Activated CD8-positive, alpha-beta memory T cell treated with anti-CD3 and anti-CD28 coated beads, Interleukin-2, amount 50 U/mL, for 4 hours (primary cell): ENCODE measurements around the gene CBX5.
"Not testable (repeated sequence)": the region's sequence is repeated elsewhere in the genome, so short reads cannot be mapped to it uniquely, and the experiment has no call there.

Experiments
- DNase-seq: peaks from one replicate; pipeline ENCODE4 v3.0.0-alpha.2; 2020

CBX5 gene

DNA sequence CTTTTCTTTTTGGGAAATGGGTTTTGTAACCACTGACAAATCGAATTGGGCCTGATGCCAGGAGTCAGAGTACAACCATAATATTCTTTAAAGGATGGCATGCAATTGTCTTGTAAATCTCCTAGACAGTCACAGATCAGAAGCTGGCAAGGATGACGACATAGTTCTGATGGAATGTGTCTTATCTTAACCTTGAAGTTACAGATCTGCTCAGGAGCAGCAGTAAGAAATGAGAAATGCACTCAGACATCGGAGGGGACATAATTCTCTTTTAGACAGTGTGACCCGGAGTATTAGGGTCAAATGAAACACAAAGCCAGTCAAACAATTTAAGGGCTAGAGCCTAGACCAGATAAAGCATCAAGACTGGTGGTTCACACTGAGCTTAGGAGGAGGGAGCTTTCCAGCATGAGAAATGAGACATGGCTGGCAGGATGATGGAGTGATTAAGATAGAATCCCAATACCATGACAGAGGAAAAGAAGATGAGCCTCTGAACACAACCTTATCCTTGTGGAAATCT, 17.5 kb downstream of the CBX5 start:
- DNase-seq: no peak

DNA sequence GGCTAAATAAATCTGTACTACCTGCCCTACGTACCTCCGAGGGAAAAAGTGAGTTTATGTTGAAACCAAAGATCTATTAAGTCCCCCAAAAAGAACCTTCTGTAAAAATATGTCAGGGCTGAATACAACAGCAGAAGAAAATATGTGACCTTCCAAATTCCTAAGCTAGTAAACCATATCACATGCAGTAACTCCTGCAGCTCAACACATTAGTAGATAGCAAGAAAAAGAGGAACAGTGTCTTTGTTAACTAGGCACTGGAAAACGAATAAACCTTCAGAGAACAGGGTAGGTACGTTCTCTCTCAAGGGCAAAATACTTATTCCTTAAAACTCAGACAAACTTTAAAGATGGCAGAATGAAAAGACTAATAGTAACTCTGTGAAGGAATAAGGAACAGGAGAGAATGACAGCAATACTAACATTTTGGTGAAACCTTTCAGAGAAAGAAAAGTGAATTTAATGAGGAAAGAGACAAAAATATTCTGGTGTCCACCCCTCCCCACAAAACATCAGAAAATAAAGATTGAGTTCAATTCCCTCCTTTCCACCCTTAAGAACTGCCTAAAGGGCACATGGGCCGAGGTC, 18.0 kb downstream of the CBX5 start:
- no peak for DNase-seq

GRCh38 chr12:54259194-54260011, 20.5 kb downstream of the CBX5 start:
- DNase-seq: peak; percentile 37

- DNase-seq: no peak
Measured at GRCh38 chr12:54258201-54258681, 21.7 kb downstream of the CBX5 start.

DNA sequence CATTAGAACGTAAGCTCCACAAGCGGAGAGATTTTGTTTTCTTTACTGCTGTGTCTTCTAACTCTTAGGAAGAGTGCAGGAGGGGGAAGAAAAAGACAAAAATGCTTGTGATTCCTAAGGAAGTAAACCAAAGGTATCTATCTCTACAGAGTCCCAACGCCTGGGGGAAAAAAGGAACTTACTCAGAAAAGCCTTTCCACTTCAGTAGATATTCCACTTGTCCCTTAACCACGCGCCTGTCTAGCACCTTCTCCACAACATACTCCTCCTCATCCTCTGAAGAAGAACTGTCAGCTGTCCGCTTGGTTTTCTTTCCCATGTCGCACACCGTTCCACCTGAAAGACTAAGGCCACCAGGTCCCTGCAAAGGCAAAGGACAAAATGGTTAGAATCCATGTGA, 22.6 kb downstream of the CBX5 start:
- DNase-seq: no peak

- DNase-seq: no peak
Measured at GRCh38 chr12:54253240-54253639, 26.7 kb downstream of the CBX5 start.

DNA sequence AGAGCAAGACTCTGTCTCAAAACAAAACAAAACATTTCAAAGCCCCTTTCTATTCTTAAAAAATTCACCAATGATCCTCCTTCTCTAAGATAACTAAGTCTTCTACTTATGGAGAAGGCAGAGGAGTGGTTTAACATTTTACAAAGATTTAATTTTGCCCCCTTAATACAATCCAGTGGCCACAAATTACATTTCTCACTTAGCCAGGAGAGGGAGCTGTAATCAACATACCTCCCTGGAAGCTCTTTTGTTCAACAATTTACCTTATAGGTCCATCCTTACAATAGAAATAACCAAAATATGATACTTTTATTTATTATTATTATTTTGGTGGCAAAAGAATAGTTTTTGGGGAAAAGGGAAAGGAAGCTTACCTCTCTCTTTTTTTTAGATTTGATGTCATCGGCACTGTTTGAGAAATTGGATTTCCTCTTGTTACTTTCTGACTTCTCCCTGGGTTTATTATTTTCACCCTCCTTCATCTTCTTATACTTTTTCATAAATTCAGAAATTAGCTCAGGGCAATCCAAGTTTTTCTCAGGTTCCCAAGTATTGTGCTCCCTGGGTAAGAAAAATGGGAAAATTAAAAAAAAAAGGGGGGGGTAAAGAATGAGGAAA, 28.1 kb downstream of the CBX5 start:
- DNase-seq: no peak

GRCh38 chr12:54249489-54249888, 30.4 kb downstream of the CBX5 start:
- no peak for DNase-seq

DNA sequence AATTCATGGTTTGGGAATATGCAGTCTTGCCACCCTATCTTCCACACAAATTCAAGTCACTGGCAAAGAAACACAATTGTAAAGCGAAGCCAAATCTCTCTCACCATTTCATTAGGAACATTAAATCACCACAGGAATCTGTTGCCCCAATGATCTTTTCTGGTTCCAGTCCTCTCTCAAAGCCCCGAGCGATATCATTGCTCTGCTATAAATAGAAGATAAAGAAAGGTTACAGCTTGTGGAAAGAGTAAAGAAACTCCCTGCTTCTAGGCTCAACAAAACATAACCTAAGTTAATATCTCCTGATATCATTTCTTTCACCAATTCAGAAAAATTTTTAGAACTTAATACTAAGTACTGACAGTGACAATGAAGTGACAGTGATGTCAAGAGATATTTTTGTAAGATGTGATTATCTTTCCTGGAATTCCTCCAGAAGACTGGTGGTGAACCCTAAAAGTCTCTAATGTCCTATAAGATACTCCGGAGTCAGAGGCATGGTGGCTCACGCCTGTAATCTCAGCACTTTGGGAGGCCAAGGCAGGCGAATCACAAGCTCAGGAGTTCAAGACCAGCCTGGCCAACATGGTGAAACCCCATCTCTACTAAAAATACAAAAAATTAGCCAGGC, 33.8 kb downstream of the CBX5 start:
- no peak for DNase-seq

DNA sequence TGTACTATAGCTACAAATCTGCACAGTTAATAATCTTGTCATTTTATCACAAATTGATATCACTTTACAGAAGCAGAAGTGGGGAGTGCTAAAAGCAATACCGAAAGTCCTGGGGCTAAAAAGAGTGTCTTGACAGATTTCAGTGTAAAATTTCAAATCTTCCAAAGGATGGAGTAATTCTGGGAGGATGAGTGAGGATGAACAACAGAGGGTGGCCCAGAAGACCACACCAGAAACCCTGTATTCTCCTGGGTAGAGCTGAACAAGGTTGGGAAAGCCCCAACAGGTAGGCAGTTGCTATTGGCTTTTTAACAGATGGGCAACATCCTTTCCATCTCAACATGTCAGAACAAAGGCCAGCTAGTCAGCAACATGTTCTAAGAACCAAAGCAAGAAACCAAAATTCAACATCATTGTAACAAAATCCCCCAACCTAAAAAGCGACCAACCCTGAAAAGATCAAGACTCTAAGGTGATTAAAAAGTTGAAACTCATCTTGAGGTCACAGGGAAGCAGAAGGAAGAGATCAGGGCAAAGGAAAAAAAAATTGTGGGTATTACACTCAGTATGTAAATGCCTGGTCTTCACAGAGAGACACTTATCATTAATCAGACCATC, 38.8 kb downstream of the CBX5 start:
- no peak for DNase-seq

- no peak for DNase-seq
Measured at GRCh38 chr12:54240129-54240528, 39.8 kb downstream of the CBX5 start.

DNA sequence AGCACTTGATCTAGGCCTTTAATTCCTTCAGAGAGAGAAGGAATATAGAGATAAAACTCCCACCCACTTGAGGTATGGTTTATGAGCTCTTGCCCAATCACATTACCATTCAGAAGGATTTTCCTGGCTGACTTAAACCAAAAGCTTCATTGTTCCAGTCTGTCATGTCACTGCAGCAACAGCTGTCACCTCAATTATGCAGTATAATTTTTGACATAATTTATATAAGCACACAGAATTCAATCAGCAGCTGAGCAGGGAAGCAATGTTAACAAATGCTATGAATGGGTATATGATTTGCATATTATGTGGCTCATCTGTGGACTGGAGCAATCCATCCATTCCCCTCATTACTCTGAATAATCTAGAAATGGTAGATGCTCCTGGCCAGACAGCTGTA, 40.3 kb downstream of the CBX5 start:
- no peak for DNase-seq

- DNase-seq: no peak
Measured at GRCh38 chr12:54238531-54238930, 41.4 kb downstream of the CBX5 start.

DNA sequence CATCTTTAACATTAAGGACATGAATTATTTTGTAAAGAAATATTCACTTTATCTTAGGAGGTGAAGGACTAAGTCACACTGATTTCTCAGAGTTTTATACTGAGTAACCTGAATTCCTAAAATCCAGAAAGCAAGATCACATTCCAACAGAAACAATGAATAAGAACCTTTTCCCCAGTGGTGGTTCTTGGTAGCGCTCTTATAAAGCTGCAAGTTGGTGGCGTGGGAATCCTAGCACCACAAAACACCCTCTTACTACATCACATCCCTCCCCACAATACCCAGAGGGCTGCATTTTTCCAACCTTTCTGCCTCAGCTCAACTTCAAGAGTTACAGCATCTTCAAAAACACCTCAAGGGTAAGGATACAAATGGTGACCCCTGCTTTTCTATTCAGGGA, 47.1 kb downstream of the CBX5 start:
- no peak for DNase-seq

DNA sequence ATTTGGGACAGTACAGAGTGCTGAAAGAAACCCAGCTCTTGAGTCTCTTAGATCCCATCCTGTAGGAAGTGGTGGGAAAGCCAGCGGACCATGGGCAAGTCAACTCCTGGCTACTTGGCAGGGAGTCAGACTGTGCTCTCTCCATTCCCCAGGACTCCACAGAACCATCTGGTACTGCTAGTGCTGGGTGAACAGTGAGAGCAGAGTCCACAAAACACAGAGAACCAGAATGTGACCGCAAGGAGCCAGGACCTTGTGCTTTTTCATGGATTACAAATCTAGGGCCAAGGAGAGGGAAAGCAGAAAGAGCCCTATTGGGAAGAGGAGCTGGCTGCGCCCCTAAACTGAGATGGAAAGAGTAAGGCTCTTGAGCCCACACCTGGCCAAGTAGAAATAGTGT, 48.7 kb downstream of the CBX5 start:
- DNase-seq: not testable (repeated sequence)

GRCh38 chr12:54230555-54230954, 49.4 kb downstream of the CBX5 start:
- no peak for DNase-seq

DNA sequence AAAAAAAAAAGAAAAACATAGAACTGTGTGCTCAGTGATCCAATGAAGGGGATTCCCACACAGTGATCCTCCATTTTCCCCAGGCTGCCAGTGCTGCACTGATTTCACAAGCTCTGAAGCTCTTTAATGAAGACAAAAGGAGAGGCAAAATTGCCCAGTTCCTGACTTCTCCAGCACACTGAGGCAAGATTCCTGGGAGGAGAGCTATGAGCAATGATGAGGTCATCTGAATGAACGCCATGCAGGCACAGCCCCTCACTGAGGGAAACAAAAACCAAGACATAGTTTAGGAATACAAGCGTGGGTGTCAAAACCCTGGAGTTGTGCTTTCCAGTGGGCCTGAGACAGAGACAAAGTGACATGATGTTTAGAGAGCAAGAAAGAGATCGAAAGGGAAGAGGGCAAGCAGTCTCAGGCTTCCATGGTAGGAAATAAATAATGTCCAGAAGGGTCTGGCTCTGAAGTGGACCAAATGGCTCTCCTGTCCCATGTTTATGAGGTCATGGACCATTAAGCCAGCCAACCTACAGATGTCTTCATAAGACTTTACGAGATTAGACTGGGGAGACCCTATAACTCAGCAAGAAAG, 50.2 kb downstream of the CBX5 start:
- no peak for DNase-seq

DNA sequence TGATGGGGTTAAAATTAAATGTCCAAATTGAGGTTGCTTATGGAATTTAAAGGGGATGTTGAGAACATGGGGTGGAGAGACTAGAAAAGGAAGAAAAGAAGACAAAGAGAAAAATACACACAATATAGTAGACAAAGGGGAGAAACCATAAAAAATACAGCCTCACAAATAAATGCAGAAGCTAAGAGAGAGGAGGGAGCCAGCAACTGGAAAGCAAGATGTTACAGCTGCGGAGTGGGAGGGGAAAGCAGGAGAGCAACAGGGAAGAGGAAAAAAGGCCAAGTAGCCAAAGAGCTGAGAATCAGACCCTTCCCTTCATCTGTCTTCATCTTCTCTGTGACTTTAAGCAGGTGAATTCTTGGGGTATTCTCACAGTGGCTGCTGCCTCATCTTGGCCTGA, 51.5 kb downstream of the CBX5 start:
- DNase-seq: no peak

DNA sequence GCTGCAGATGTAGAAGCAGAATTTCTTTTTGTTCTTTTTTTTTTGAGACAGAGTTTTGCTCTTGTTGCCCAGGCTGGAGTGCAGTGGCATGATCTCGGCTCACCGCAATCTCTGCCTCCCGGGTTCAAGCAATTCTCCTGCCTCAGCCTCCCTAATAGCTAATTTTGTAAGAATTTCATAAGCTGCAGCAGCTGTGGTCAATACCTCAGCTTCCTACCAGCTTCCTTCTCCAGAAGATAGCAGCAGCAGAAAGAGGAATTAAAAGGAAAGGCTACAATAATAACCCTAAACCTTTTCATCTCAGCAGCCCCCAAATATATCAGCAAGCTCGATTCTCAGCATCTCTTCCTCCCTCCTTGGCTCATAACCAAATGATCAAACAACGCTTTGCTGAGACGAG, 52.0 kb downstream of the CBX5 start:
- not testable (repeated sequence) for DNase-seq

GRCh38 chr12:54227376-54227775, 52.5 kb downstream of the CBX5 start:
- DNase-seq: no peak

- DNase-seq: no peak
Measured at GRCh38 chr12:54225666-54226065, 54.3 kb downstream of the CBX5 start.

- DNase-seq: no peak
Measured at GRCh38 chr12:54222609-54223008, 57.3 kb downstream of the CBX5 start.
